HepG2 (cell line): Measurements from ENCODE around the gene ABCG4. TPM values are rescaled to one million over a fixed set of nuclear protein-coding genes. Genes with fewer than 3 reads are reported as not detected.

ENCODE experiments used
- E2F1 ChIP-seq: sonication (generic); formaldehyde crosslinking; IDR thresholded peaks from 2 replicates; pipeline ENCODE4 v1.5.0; 2020; ENCODE audit warnings: missing genetic modification reagents
- FLYWCH1 ChIP-seq: sonication (generic); formaldehyde crosslinking; IDR thresholded peaks from 2 replicates; pipeline ENCODE4 v1.8.1; 2023; ENCODE audit warnings: mild to moderate bottlenecking, missing genetic modification reagents
- HMGA1 ChIP-seq: sonication (generic); formaldehyde crosslinking; conservative IDR thresholded peaks from 2 replicates; pipeline ENCODE4 v1.4.0; 2020; ENCODE audit warnings: missing genetic modification reagents
- HNF1A ChIP-seq, 2 experiments: sonication (generic) in 1 of 2; formaldehyde crosslinking in 1 of 2; IDR thresholded peaks; 2 replicates each; pipeline versions ENCODE4 v1.4.0 to v1.6.1; 2016 to 2020; ENCODE audit warnings: borderline replicate concordance in 1 of 2, low read depth in 1 of 2, mild to moderate bottlenecking in 1 of 2, missing genetic modification reagents in 1 of 2
- NCOR1 ChIP-seq: fragments of 200-600 bp; sonication (generic); IDR thresholded peaks from 2 replicates; pipeline ENCODE4 v1.7.0; 2017; ENCODE audit warnings: antibody characterized with exemption, low read length, borderline replicate concordance
- PCBP1 ChIP-seq: fragments of 200-400 bp; formaldehyde crosslinking; IDR thresholded peaks from 2 replicates; pipeline ENCODE4 v1.6.1; 2017; ENCODE audit warnings: mild to moderate bottlenecking, low read depth, low read length, borderline replicate concordance
- RAD51 ChIP-seq: fragments of 450-650 bp; IDR thresholded peaks from 2 replicates; pipeline ENCODE4 v1.6.1; 2016; ENCODE audit warnings: borderline replicate concordance
- ZFP36L2 ChIP-seq: sonication (generic); formaldehyde crosslinking; IDR thresholded peaks from 2 replicates; pipeline ENCODE4 v1.4.0; 2020; ENCODE audit warnings: missing genetic modification reagents
- ZNF142 ChIP-seq: sonication (generic); formaldehyde crosslinking; IDR thresholded peaks from 2 replicates; pipeline ENCODE4 v1.4.0; 2020; ENCODE audit warnings: missing genetic modification reagents
- ZNF326 ChIP-seq: sonication (generic); formaldehyde crosslinking; IDR thresholded peaks from 2 replicates; pipeline ENCODE4 v1.4.0; 2020; ENCODE audit warnings: missing genetic modification reagents, borderline replicate concordance
- ZNF543 ChIP-seq: sonication (generic); formaldehyde crosslinking; IDR thresholded peaks from 2 replicates; pipeline ENCODE4 v1.4.0; 2020; ENCODE audit warnings: mild to moderate bottlenecking, missing genetic modification reagents
- ZNF687 ChIP-seq: sonication (generic); formaldehyde crosslinking; IDR thresholded peaks from 2 replicates; pipeline ENCODE4 v1.5.1; 2020; ENCODE audit warnings: mild to moderate bottlenecking, missing genetic modification reagents, moderate library complexity
- polyA plus RNA-seq, 8 experiments: library from polyadenylated mRNA; depleted of rRNA in 3 of 8; stranded (reverse) in 7 of 8; unstranded in 1 of 8; fragments of >200 nt; fragmentation: Illumina TruSeq in 4 of 8; extraction: Trizol in 4 of 8; gene quantifications; 2 replicates each; pipeline versions ENCODE4 v1.2.1 to v1.2.3, GENCODE V29; 2011 to 2016; ENCODE audit warnings: low read depth in 4 of 8, missing spikeins in 1 of 8, mixed read lengths in 1 of 8; ENCODE audit not compliant: insufficient read depth in 1 of 8
- total RNA-seq, 5 experiments: library from RNA; depleted of rRNA; stranded (reverse); fragments of >200 nt; fragmentation: Illumina TruSeq; extraction: Trizol; gene quantifications; 2 replicates each; pipeline ENCODE4 v1.2.3, GENCODE V29; 2016; ENCODE audit warnings: low read depth in 1 of 5

The ABCG4 gene
- total and polyA plus RNA-seq, 2 of the 13 experiments (the other 11 are each of a cell fraction or from before 2014, with no cell fraction given) = not detected

- TF ChIP-seq PCBP1 = 0 out of 2 replicates have a peak, but pooled peaks have one; percentile 5
- no peak for TF ChIP-seq ZFP36L2 (CRISPR knock-in tag)
- no peak for TF ChIP-seq HNF1A (IDR thresholded peaks at IDR 0.05; ENCODE audit: low read depth)
- peak; percentile 18; the same call in 1 of the 2 replicates for TF ChIP-seq HNF1A (CRISPR knock-in tag; IDR thresholded peaks at IDR 0.05; ENCODE audit: borderline replicate concordance)
- no peak for TF ChIP-seq FLYWCH1 (CRISPR knock-in tag)
- TF ChIP-seq ZNF142 (CRISPR knock-in tag) = peak; percentile 61; the same call in 1 of the 2 replicates
- TF ChIP-seq NCOR1 = no peak
- no peak for TF ChIP-seq ZNF543 (CRISPR knock-in tag)
- peak; percentile 83 for TF ChIP-seq ZNF687 (CRISPR knock-in tag)
- no peak for TF ChIP-seq ZNF326 (CRISPR knock-in tag)
- TF ChIP-seq HMGA1 (CRISPR knock-in tag) = no peak
- TF ChIP-seq RAD51 = no peak
- no peak; the same call in 1 of the 2 replicates for TF ChIP-seq E2F1
Observed at GRCh38 chr11:119168471-119169281, 19.8 kb downstream of the ABCG4 start, which contains the start of gene NLRX1 (continued).
